ENCODE data around the gene ELOVL6.
"Not testable (repeated sequence)": the region's sequence is repeated elsewhere in the genome, so short reads cannot be mapped to it uniquely, and the experiment has no call there.

The ELOVL6 gene

GRCh38 chr4:110196206-110196870 is 2.1 kb downstream of the ELOVL6 start:
- no peak for DNase-seq

GRCh38 chr4:110195561-110196205 is 2.7 kb downstream of the ELOVL6 start:
- no peak for DNase-seq

GRCh38 chr4:110193822-110194761 is 4.3 kb downstream of the ELOVL6 start:
- peak in 1 of 2 experiments; percentile 0 for DNase-seq

GRCh38 chr4:110193287-110193686 is 5.1 kb downstream of the ELOVL6 start:
- DNase-seq: not testable (repeated sequence)

- no peak for DNase-seq
Measured at GRCh38 chr4:110190249-110190648, 8.2 kb downstream of the ELOVL6 start.

- no peak for DNase-seq
Measured at GRCh38 chr4:110188113-110188512, 10.3 kb downstream of the ELOVL6 start.

GRCh38 chr4:110184791-110185155 is 13.6 kb downstream of the ELOVL6 start:
- DNase-seq: no peak

GRCh38 chr4:110184140-110184790 is 14.2 kb downstream of the ELOVL6 start:
- no peak for DNase-seq

- peak; percentile 15 to 38 for DNase-seq
Measured at GRCh38 chr4:110183643-110184042, 14.8 kb downstream of the ELOVL6 start.

- no peak for DNase-seq
Measured at GRCh38 chr4:110183058-110183457, 15.4 kb downstream of the ELOVL6 start.

- no peak for DNase-seq
Measured at GRCh38 chr4:110181890-110182289, 16.5 kb downstream of the ELOVL6 start.

GRCh38 chr4:110175634-110176033 is 22.8 kb downstream of the ELOVL6 start:
- no peak for DNase-seq

- DNase-seq: peak in 1 of 2 experiments; percentile 7
Measured at GRCh38 chr4:110172972-110173371, 25.4 kb downstream of the ELOVL6 start.

GRCh38 chr4:110171971-110172370 is 26.4 kb downstream of the ELOVL6 start:
- DNase-seq: no peak

GRCh38 chr4:110170861-110171260 is 27.6 kb downstream of the ELOVL6 start:
- no peak for DNase-seq

- DNase-seq: peak in 1 of 2 experiments; percentile 1
Measured at GRCh38 chr4:110165382-110166286, 32.8 kb downstream of the ELOVL6 start.

- no peak for DNase-seq
Measured at GRCh38 chr4:110164856-110165255, 33.6 kb downstream of the ELOVL6 start.

- no peak for DNase-seq
Measured at GRCh38 chr4:110164251-110164650, 34.2 kb downstream of the ELOVL6 start.

GRCh38 chr4:110163327-110164069 is 34.9 kb downstream of the ELOVL6 start:
- DNase-seq: no peak

GRCh38 chr4:110160618-110161017 is 37.8 kb downstream of the ELOVL6 start:
- no peak for DNase-seq

- DNase-seq: no peak
Measured at GRCh38 chr4:110159541-110159940, 38.9 kb downstream of the ELOVL6 start.

All from NCI-H187 (cell line).